ENCODE data around the gene ETV6.

Gene ETV6

GRCh38 chr12:11758510-11759493, 109.3 kb downstream of the ETV6 start:
- no peak for DNase-seq (ENCODE audit: low read depth)

GRCh38 chr12:11759494-11759878, 110.0 kb downstream of the ETV6 start:
- DNase-seq (ENCODE audit: low read depth), result no peak

- DNase-seq (ENCODE audit: low read depth), result no peak
Measured at GRCh38 chr12:11759899-11760298, 110.4 kb downstream of the ETV6 start.

- DNase-seq (ENCODE audit: low read depth), result no peak
Measured at GRCh38 chr12:11761869-11762567, 112.5 kb downstream of the ETV6 start.

GRCh38 chr12:11762723-11763326, 113.4 kb downstream of the ETV6 start:
- DNase-seq (ENCODE audit: low read depth), result no peak

GRCh38 chr12:11763760-11764520, 114.5 kb downstream of the ETV6 start:
- DNase-seq (ENCODE audit: low read depth), result no peak

- DNase-seq (ENCODE audit: low read depth), result no peak
Measured at GRCh38 chr12:11764837-11765236, 115.4 kb downstream of the ETV6 start.

GRCh38 chr12:11765421-11765816, 115.9 kb downstream of the ETV6 start:
- DNase-seq (ENCODE audit: low read depth), result no peak

GRCh38 chr12:11765817-11766794, 116.6 kb downstream of the ETV6 start:
- no peak for DNase-seq (ENCODE audit: low read depth)

GRCh38 chr12:11767029-11767724, 117.7 kb downstream of the ETV6 start:
- no peak for DNase-seq (ENCODE audit: low read depth)

- DNase-seq (ENCODE audit: low read depth), result no peak
Measured at GRCh38 chr12:11767798-11768197, 118.3 kb downstream of the ETV6 start.

- no peak for DNase-seq (ENCODE audit: low read depth)
Measured at GRCh38 chr12:11768233-11768965, 118.9 kb downstream of the ETV6 start.

GRCh38 chr12:11769723-11770514, 120.4 kb downstream of the ETV6 start:
- DNase-seq (ENCODE audit: low read depth), result no peak

GRCh38 chr12:11771356-11771755, 121.9 kb downstream of the ETV6 start:
- no peak for DNase-seq (ENCODE audit: low read depth)

GRCh38 chr12:11771895-11772502, 122.5 kb downstream of the ETV6 start:
- no peak for DNase-seq (ENCODE audit: low read depth)

GRCh38 chr12:11773889-11774677, 124.6 kb downstream of the ETV6 start:
- no peak for DNase-seq (ENCODE audit: low read depth)

- no peak for DNase-seq (ENCODE audit: low read depth)
Measured at GRCh38 chr12:11774821-11775220, 125.3 kb downstream of the ETV6 start.
